GM19035 (cell line): ENCODE results near the gene GPATCH2L.

Experiments used
- ATAC-seq: cut with Tn5 transposase; IDR thresholded peaks from one replicate; pipeline ENCODE4 v1.9.1; 2021; ENCODE audit not compliant: unreplicated experiment

The GPATCH2L gene

DNA sequence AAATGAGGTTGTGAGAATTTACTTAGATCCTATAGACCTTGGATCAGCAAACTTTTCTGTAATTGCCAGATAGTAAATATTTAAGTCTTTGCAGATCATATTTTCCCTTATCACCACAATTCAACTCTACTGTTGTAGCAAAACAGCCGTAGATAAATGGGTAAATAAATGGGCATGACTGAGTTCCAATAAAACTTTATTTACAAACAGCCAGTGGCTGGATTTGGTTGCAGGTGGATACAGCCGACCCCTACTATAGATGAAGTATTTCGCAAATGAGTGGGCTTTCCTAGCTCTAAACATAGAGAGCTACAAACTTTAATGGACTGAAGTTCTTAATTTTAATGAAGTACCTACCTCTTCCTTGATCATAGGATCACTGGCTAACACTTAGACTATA lies 100.7 kb downstream of the GPATCH2L start:
- no peak for ATAC-seq

DNA sequence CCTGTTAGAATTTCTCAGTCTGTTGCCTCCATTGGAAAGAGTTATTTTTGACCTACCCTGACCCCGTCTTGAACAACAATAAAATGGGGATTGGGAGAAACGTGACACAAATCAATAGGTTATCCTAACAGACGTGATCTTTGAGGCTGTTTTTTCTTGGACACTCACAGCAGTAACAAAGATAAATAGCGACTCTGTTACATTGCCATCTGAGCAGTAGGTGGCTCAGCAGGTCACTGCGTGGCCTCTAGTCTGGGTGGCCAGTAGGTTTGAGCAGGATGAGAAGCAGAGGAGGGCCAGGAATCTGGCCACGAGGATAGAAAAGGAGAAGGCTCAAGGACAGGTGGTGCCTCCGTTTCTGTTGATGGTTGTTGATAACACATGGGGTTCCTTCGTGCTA lies 101.4 kb downstream of the GPATCH2L start:
- no peak for ATAC-seq

DNA sequence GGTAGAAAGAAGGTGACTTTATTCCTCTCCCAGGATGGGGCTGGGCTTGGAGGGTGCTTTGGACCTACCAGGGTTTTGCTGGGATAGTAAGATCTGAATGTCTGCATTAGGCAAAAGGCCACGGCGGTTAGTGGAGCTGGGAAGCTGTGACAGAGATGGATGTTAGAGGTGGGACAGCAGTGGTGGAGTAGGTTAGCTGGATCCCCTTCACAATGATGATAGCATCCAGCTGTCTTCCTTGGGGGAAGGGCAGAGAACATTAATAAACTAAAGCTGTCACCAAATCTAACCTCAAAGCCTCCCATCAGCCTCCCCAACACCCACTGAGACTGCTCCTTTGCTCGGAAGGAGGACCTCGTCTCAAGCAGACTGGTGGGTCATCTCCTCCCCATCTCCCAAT lies 104.8 kb downstream of the GPATCH2L start:
- no peak for ATAC-seq

DNA sequence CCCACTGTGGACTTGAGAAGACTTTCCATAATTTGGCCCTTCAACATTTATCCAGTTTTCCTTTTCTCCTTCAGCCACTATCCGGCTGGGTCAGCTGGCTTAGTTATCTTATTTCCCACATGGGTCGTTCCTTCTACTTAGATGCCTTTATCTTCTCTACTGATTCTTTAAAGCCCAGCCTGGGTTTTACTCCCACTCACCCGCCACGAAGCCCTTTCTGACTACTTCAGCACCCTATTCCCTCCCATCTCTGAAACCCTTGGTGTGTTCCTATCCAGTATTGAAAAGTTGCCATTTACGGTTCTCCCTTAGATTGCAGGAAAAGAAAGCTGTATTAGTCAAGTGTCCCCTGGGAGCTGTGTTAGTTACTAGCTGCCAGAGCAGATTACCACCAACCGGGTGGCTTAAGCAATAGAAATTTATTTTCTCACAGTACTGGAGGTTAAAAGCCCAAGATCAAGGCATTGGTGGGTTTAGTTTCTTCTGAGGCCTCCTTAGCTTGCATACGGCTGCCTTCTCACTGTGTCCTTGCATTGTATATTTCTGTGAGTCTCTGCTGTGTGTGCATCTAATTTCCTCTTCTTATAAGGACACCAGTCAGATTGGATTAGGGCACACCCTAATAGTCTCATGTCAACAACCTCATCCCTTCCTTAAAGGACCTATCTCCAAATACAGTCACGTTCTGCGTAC lies 105.5 kb downstream of the GPATCH2L start:
- ATAC-seq, result no peak

DNA sequence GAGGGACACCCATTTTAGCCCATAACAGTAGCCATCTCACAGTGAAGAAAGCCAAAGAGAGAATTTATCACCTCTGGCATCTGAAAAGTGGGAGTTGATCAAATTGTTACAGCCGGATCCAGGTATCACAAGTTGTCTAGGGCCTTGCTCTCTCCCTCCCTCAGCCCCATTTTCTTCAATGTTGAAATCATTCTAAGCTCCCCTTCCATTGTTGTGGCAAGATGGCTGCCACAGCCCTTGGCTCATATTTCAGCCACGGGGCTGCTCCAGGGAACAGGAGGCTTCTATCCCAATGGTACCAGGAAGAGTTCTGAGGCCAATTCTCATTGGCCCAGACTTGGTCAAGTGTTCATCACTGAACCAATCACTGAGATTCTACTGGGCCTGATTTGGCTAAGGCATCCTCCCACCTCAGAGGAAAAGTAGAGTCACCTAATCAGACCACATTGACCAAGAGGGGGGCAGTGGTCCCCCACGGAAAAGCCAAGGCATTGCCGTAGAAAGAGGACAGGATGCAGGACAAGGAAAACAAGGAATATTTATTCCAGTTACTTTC lies 106.2 kb downstream of the GPATCH2L start:
- ATAC-seq, result no peak

DNA sequence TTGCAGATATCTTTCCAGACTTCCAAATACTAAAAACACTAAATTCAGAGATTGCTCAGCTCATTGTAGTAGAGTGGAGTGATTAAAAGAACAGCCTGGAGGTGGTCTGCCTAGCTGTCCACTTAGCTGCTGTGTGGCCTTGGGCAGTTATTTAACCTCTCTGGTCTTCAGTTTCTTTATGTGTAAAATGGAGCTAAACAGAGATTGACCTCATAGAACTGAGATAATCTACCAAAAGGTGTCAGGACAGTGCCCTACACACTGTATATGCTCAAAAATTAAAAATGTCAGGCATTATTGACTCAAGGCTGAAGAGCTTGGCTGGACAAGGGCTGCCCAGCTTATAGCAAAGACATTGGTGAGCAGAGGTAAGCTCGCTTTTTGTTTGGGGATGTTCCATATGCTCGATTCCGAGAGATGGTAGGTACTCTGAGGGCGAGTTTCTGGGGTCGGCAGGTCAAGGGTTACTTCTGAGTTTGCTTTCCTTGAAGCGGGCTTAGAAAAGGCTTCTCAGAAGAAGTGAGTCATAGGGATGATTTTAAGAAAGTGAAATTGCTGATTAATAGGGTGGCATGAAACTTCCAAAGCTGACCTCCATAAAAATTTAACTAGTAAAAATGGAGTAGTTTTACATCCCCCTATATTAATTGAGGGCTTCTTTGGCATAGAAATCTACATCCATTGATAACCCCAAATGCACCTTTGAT lies 107.5 kb downstream of the GPATCH2L start:
- no peak for ATAC-seq

DNA sequence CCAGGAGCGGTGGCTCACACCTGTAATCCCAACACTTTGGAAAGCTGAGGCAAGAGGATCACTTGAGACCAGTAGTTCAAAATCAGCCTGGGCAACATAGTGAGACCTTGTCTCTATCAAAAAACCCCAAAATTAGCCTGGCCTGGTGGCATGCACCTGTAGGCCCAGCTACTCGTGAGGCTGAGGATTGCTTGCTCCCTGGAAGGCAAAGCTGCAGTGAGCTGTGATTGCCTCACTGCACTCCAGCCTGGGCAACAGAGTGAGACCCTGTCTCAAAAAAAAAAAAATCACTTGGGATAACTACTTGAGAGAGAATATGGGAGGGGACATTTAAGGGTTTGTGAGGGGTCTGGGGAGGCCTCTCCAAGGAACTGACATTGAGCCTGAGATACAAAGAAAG lies 109.0 kb downstream of the GPATCH2L start:
- ATAC-seq, result no peak

DNA sequence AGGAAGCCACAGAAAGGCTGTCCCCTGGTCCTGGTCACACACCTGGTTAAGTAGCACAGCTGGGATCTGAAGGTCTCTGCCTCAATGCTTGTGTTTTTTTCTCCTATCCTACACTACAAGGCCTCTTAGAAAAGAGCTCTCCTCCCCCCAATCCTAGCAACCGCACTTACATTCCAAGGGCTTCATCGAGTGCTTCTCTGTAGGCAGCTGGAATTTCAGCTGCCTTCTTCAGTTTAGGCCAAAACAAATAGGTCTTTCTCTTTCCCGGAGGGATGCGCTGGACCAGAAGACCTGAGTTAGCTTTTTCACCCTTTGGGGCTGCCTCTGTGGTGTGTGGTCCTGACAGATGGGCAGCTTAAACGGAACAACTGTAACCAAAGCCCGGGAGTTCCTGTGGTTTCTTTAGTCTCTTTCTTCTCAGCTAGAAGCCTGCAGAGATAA lies 109.7 kb downstream of the GPATCH2L start:
- ATAC-seq, result no peak

DNA sequence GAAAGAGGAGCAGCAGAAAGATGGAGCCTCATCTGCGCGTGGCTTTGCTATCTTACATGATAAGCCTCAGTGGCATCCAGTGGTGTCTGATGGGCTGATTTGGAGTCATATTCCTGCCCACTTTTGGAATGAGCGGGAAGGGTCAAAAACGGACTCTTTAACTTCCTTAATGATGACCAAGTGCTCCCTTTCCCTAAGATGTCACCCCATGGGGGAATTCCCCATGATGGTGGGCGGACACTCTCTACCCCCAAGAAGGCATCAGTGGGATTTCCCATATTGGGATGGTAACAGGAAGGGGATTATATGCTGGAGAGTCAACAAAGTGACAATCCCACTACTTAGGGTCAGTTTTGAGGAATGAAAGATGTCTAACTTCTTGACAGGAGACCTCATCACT lies 110.9 kb downstream of the GPATCH2L start:
- no peak for ATAC-seq
